ENCODE results near the gene FOXL2.

FOXL2 gene

DNA sequence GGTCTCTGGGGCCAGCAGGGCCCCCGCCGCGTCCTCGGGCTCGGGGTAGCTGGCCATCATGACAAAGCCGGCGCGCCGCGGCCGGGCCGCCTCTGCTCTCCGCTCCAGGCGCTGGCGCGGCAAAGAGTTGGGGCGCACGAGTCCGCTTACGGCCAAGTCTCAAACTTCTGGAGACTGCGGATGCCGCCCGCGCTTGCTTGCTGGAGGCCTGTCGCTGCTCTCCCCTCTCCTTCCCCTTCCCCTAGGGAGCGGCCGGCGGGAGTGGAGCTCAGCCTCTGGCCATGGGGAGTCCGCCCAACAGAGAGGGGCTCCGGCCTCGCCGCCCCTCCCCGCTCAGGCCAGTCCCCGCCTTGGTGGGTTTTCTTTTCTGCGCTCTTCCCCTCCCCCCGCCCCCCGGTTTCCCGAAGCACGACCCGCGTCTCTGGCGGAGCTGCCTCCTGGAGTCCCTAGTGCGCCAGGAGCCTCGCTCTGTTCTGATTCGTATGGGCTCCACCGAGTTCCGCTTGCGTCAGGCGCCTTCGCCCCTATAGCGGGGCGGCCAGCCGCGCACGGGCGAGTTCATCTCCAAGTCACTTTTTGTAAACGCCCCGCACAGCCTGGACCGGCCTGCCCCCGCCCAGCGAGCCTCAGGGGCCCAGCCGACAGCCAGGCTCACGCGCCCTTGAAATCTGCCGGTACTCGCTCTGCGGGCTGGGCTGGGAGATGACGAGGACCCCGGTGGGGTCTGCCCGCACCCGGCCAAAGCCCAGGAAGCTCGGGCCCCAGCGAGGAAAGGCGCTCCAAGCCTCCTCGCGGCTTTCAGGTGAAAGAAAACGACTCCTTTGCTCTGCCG lies at the start of gene FOXL2, which contains the start of gene FOXL2NB:
Gene FOXL2, minus strand, starts transcription at position 475 of the 832 bp plus-strand sequence. Its CDS starts 415 bp downstream, at position 60.
Gene FOXL2NB, plus strand, starts transcription at position 555 of the 832 bp plus-strand sequence. Its CDS starts 148 bp downstream, at position 703.
- no peak for DNase-seq (ENCODE audit: low read depth in 2 of 2)

DNA sequence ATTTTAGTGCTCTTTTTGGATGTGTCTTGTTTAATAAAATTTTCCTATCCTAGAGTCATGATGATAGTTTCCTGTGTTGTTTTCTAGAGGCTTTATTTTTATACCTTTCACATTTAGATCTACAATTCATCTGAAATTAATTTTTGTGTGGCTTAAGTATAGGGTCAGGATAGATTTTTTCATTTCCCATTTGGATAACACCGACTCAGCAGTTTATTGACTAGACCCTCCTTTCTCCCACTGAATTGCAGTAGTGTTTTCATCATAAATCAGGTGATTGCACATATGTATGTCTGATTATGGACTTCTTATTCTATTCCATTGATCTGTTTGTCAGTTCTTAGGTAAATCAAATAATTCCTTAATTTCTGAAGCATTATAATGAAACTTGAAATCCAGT lies 48.8 kb upstream of the FOXL2 start:
- no peak for DNase-seq (ENCODE audit: low read depth in 2 of 2)

DNA sequence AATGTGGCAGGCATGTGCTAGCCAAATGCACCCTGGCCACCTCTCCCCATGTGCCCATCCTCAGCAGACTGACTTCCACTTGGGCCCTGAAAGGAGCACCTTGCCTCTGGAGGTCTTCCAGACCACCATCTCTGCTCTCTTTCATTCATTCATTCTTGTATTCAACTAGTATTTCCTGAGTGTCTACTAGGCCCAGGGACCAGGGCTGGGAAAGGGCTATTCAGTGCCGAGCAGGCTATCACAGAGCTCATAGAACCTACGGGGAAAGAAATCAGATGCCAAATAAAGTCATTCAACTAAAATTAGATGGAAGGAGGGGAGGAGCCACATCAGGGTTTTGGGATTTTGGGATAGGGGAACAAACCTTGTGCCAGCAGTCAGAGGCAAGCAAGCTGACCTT lies 40.2 kb upstream of the FOXL2 start:
- DNase-seq (ENCODE audit: low read depth in 2 of 2), result no peak

DNA sequence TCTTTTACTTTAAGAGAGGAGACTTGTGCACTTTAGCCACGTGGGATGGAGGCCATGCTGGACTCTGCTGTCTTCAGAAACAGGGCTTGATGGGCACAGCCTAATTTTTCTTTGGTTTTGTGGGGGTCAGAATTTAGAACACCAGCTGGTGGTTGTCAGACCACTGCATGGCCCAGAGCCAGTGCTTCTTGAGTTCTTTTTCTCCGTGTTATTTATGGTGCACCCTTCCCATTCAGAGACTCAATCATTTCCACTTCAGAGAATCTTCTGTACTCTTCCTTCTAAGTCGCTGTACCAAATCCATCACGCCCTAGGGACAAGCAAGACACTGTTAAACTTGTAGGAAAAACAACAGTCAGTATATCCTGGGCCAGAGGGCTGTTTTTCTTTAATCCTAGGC lies 39.0 kb upstream of the FOXL2 start:
- no peak for DNase-seq (ENCODE audit: low read depth in 2 of 2)

DNA sequence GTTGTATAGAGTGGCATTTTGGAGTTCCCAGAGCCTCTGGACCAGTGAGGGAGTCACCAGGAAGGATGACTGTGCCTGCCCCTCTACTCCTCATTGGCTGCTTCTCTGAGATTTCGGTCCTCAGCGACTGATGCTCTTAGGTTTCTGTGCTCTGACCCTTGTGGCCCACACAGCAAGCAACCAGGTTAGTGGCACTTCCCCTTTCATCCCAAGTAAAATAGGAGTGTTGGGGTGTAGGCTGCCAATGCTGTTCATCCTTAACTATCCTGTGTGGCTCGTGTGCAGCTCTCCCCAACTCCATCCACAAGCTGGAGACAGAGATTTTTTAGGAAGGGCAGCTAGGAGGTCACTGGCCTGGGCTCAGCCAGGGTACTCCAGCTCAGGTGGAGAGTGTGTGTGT lies 37.9 kb upstream of the FOXL2 start:
- no peak for DNase-seq (ENCODE audit: low read depth in 2 of 2)

DNA sequence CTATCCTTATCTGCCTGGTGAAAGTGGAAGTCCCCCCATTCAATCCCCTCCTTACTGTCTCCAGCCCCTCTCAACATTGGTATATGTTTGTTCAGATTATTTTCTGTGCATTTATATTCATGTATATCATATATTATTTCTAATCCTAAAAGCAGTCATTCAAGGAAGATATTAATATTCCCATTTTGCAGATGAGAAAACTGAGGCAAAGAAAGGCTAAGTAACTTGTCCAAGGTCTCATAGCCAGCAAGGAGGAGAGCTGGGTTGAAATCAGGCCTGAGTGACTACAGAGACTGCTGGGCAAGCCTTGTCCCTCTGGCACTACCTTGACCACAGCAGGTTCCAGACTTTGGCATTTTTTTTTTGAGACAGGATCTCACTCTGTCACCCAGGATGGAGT lies 29.1 kb upstream of the FOXL2 start:
- no peak for DNase-seq (ENCODE audit: low read depth in 2 of 2)

DNA sequence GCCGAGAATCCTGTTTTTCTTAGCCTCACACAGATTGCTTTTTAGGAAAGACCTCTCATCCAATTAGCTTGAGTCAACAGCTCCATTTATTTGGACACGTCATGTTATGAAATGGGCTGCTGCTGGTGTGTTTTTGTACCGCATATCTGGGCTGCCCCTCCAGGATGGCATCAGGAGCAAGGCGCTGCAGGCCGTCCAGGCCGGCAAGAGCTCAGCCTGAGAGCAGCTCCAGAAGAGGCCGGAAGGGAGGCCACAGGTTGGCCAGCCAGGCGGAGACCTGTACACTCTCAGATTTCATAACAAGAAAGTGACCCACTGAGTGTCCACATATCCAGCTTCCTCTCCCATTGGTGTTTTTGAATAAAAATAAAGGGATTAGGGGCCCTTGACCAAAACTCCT lies 28.4 kb upstream of the FOXL2 start:
- DNase-seq (ENCODE audit: low read depth in 2 of 2), result no peak

DNA sequence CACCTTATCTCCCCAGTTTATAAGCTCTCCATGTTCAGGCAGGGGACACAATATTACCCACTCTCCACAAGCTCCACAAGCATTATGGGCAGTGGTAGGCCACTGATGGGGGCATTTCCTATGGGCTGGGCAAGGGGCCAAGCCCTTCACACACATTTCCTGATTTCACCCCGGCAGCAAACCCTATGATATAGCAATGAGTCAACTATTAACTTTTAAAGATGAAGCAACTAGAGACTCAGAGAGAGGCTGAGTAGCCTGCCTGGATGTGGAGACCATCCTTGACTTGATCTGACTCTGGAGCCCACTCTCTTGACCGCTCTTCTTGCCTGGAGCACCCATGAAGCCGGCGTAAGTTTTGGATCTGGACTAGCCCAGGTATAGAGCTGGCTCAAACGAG lies 27.5 kb upstream of the FOXL2 start:
- DNase-seq (ENCODE audit: low read depth in 2 of 2), result no peak

DNA sequence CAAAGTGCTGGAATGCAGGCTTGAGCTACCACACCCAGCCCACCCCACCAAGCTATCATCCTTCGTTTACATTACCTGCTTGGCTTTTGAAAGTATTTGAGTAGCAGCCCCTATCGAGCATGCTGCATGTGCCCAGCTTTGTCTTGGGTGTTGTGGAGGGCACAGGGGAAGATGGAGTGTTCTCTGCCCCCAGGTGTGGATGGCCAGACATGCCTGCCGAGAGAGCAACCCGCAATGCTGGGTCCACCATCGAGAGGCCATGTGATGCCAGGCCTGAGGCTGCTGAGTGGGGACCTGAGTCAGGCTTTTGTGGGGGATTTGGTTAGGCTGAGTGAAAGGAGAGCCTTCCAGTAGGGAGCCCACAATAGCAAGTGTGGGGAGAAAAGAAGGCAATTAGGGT lies 26.0 kb upstream of the FOXL2 start:
- DNase-seq (ENCODE audit: low read depth in 2 of 2), result no peak

DNA sequence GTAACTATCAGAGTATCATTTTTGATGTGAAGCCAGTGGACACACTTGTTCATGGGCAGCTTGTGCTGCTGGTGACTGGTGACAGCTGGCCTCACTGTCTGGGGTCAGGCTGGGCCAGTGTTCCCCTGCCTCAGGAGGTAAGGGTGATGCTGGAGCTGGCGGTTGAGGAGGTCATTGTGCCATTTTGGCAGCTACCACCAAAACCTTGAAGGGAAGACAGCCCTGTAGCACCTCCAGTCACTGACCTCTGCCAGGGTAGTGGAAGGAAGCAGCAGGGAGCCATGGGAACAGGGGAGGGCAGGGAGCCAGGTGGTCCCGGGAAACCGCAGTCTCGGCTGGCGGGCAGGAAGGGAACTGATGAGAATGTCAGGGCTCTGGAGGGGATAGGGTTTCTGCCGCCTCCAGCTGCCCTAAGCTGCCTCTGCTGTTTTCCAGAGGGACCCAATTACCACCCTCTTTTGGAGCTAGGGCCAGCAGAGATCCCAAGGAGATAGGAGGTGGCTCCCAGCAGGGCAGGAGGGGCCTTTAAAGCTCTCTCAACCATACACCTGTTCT lies 24.9 kb upstream of the FOXL2 start:
- no peak for DNase-seq (ENCODE audit: low read depth in 2 of 2)

DNA sequence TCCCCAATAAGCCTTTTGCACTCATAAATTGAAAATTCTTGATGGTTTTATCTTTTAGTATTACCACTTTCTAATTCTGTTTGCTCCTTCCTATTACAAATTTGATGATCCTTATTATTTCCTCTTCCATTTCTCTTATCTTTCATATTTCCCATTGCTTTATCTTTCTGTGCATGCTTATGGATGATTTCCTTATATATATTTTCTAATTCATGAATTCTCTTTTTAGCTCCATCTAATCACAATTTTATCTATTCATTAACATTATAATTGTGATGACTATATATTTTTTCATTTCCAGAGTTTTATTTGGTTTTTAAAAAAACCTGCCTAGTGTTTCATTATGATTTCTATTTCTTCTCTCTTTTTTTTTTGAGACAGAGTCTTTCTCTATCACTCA lies 18.0 kb upstream of the FOXL2 start:
- no peak for DNase-seq (ENCODE audit: low read depth in 2 of 2)

DNA sequence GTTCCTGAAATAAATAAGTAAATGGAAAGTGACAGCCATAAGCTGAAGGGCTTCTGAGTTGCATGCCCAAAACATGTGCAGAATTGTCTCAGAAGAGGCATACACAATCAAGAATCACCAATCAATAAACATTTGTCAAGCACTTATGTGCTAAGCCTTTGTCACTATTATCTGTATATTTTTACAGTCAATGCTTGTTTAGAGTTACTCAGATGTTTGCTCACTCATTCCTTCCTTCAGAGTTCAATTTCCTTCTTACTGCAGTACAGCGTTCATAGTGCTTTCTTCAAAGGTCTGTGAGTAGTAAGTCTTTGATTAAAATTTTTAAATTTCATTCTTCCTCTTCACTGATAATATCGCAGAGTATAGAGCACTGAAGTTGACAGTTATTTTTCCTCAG lies 17.3 kb upstream of the FOXL2 start:
- no peak for DNase-seq (ENCODE audit: low read depth in 2 of 2)

DNA sequence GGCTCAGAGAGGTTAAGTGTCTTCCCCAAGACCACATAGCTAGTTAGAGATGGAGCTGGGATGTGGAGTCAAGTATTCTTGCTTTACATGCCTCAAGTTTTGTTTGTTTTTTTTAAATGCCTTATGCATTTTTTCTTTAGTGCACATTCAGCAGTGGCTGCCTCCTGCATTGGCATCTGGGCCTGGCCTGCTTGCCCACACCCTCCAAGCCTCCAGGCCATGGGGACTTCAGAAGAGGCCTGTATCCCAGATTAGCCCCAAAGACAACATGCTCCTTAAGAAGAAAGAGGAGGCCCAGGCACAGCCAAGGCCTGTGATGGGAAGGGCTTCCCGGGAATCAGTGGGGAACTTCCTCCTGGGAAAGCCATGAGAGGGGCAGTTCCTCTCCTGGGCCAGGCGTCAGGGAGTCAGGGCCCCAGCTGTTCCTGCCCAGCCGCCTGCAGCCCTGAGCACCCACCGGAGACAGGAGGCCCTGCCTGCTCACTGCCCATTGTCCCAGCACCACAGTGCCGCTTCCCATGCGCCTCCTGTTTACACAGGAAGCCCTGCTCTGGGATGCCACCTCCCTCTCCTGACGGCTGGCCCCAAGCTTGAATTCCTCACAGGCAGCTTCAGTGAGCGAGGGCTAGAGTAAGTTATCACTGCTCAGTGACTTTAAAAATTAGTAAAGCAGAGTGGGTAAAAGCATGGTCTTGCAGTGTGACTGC lies 16.1 kb upstream of the FOXL2 start:
- DNase-seq (ENCODE audit: low read depth in 2 of 2), result no peak

DNA sequence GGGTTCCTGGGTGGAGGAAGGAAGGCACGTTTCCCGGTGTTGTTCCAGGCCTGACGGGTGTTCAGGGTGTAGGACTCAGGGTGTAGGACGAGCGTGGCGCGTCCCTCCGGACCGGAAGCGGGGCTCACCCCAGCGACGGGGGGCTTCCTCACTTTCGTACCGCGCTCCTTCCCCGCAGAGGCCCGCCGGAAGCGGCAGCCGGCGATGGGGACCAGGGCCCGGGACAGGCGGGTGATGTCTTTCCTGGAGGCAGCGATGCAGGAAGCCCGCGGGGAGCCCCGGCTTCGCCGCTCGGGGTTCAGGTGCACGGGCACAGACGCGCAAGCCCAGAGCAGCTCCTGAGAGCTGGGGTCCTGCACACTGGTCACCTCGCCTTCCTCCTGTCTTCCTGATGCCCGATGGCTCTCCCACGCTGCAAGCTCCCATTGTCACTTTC lies 13.5 kb upstream of the FOXL2 start:
- DNase-seq (ENCODE audit: low read depth in 2 of 2), result no peak

DNA sequence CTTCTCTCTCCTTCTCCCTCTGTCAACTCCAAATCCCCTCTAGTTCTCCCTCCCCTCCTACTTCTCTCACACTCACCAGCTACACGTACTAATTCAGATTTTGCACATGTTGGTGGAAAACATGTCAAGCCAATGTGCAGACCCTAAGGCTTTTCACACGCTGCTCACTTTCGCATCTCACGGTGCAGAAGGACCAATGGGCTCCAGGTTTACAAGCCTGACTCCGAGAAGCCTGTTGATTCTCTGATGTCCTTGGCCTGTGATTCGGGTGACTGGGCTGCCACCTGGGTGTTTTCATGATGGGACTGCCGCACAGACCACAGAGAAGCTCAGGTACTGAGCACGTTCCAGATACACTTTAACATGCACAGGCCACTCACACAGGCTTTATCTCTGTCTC lies 3.8 kb upstream of the FOXL2 start:
- no peak for DNase-seq (ENCODE audit: low read depth in 2 of 2)

DNA sequence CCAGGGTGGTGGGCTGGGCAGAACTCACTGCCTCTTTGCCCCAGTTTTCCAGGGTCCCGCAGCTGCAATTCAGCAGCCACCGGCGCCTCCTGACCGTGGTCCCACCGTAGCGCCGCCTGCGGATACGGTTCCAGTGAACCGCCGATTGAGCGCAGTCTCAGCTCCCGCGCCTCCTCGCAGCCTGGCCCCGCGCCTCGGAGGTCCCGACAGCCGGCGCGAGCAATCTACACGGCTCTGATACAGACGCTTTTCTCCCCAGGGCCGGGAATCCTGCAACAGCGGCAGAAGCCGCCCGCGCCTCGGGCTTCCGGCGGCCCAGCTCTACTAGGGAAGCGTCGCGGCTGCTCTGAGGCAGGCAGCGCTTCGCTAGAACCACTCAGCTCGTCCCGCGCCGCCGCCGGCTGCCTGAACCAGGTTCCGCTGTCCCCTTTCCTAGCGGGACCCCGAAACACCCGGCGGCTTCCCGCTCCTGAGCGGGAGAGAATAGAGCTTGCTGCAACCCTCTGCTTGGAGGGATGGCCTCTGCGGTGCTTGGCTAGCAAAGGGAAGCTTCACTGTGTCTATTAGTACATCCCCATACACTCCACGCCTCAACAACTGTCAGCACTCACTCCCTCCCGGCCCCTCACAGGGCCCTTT lies 3.2 kb upstream of the FOXL2 start:
- DNase-seq (ENCODE audit: low read depth in 2 of 2), result no peak

DNA sequence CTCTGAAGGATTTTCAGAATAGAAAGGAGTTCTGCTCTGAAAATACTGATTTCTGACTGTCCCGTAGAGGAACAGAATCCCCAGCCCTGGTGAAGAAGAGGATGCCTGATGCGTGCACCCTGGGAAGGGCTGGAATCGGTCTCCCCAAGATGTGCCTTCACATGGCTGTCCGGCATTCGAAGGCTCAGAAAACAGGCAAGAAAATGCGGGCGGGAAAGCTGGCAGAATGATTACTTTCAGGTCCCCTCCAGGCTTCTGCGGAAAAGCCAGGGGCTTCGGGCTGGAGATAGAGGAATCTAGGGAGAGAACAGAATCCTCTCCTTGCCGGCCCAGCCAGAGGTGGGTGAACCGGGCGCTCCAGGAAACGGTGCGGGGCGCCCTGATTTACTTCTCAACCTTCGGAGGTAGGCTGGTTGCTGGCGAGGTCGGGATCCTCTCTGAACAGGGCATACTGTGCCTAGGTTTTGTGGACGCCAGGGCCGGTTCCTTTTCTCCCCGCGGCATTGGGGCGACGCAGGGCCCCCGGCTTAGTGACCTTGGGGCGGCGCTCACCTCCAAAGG lies 2.6 kb upstream of the FOXL2 start:
- DNase-seq (ENCODE audit: low read depth in 2 of 2), result no peak

DNA sequence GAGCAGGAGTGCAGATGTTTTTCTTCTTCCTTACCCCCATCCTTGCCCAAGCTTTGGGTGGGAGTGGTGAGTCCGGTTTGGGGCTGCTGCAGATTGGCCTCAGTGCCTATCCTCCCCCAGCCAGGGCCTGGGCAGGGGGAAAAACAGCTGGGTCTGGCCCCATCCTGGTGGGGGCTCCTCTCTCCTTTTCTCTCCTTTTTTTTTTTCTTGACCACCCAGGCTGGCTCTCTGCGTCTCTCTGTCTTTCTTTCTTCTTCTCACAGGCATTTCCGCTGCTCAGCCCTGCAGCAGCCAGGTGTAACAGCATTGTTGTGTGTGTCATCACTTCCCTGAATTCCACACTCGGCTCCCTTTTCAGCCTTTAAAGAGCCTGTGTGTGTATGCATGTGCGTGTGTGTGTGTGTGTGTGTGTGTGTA lies 2.1 kb upstream of the FOXL2 start:
- DNase-seq (ENCODE audit: low read depth in 2 of 2), result no peak

DNA sequence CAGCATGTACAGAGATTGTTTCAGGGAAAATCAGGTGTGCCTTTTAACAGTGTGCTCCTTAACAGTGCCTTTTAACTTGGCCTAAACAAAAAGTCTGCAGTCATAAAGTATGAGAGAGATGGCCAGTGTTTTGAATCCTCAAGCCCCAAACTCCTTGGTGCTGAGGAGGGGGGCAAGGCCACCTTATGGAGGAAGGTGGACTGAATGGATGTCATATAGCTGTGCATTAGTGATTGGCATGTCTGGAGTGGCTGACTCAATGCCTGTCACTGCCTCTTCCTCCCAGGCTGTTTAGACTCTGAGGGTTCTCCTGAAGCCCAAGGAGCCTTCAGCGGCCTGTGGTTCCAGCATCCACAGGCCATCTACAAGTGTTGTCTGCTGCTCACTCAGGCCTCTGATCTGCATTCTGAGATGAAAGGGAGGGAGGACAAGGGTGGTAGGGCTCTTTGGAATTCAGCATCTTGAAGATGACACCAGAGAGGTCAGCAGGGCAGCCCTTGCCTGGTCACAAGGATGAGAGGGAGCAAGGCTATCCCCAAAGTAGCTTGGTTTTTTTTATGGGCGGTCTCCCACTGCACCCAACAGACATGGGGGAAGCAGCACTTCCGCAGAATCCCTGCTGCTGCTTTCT lies 1.5 kb upstream of the FOXL2 start:
- DNase-seq (ENCODE audit: low read depth in 2 of 2), result no peak

DNA sequence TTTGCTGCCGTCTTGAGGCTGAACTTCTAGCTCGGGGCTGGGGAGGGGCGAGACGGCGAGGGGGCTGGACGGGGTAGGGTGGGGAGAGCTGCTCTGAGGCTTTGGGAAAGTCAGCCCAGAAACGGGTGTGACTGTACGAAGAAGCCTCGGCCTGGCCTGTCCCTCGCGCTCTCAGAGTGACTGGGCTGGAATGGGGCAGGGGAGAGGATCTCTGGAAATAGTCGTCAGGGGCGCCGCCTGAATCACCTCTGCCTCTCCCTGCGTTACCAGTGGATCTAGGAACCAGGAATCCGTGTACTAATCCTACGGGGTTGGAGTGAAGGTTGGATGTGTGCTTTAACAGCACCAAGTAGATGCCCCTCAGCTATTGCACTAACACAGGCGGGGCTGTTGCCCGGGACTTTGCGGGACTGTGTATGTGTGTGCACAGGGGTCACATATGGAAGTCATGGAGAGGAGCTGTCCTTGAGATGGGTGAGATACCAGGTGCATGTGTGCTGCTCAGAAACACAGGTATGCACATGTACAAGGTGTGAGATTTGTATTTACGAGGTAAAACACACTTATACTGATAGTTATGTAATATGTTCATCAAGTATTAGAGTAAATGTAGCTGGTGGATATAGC lies 671 bp upstream of the FOXL2 start:
- DNase-seq (ENCODE audit: low read depth in 2 of 2), result no peak

All from stimulated activated CD4-positive, alpha-beta T cell treated with anti-CD3 and anti-CD28 coated beads, Interleukin-4, amount 100 ng/mL, for 48 hours (primary cell).